Esophagus squamous epithelium (tissue), 5 donors: Measurements from ENCODE around the gene SMAD3. TPM values are rescaled to one million over a fixed set of nuclear protein-coding genes. Genes with fewer than 3 reads are reported as not detected.
A peak's percentile ranks its signal among the peaks of the same experiment; 100 is the strongest.

Experiments used
- DNase-seq: peaks from one replicate; lab custom pipeline; 2025; lab: John Stamatoyannopoulos, UW
- H3K27ac ChIP-seq, 4 donors: fragments of 200-600 bp; sonication (generic); one replicate each; pipeline ENCODE4 v1.5.1; 2016 to 2019; ENCODE audit warnings: mild to moderate bottlenecking in 1 of 4
- H3K27me3 ChIP-seq, 4 donors: fragments of 200-600 bp; sonication (generic); 1 replicate in 3 of 4; 2 replicates in 1 of 4; pipeline versions ENCODE4 v1.5.1 to v1.6.0; 2017 to 2021; ENCODE audit warnings: antibody characterized with exemption in 1 of 4
- H3K36me3 ChIP-seq, 3 donors: fragments of 200-600 bp; sonication (generic); one replicate each; pipeline ENCODE4 v1.5.1; 2016 to 2019
- H3K4me1 ChIP-seq, 3 donors: fragments of 200-600 bp; sonication (generic); one replicate each; pipeline ENCODE4 v1.5.1; 2017 to 2019
- H3K4me3 ChIP-seq, 4 donors: fragments of 200-600 bp; sonication (generic); 1 replicate in 3 of 4; 2 replicates in 1 of 4; pipeline ENCODE4 v1.5.1; 2016 to 2019; ENCODE audit warnings: mild to moderate bottlenecking in 2 of 4, moderate library complexity in 1 of 4
- H3K9me3 ChIP-seq, 3 donors: fragments of 200-600 bp; sonication (generic); one replicate each; pipeline ENCODE4 v1.5.1; 2016 to 2019
- CTCF ChIP-seq, 6 experiments: fragments of 450-650 bp in 4 of 6; fragments of 200-600 bp in 2 of 6; sonication (generic) in 2 of 6; IDR thresholded peaks; one replicate each; pipeline ENCODE4 v1.5.1; 2016 to 2019; ENCODE audit warnings: antibody characterized with exemption in 6 of 6, mild to moderate bottlenecking in 4 of 6, moderate library complexity in 4 of 6
- POLR2A ChIP-seq, 4 donors: fragments of 450-650 bp; IDR thresholded peaks; one replicate each; pipeline ENCODE4 v1.6.1; 2017; ENCODE audit warnings: antibody characterized with exemption in 4 of 4, mild to moderate bottlenecking in 4 of 4, moderate library complexity in 3 of 4
- WGBS, 2 donors: methylation state at CpG; one replicate each; pipeline ENCODE4 v1.1.5; 2018; 5-methylcytosine and 5-hydroxymethylcytosine counted together
- intact Hi-C: fragments of 100-400 bp; cut with DNase I; formaldehyde crosslinking; loops from one replicate; pipeline ENCODE4 v1.15.0; 2022
- total RNA-seq, 4 donors: library from RNA; depleted of rRNA; stranded (reverse); fragments of >200 nt; gene quantifications; one replicate each; pipeline ENCODE4 v1.1.0, GENCODE V29; 2016
- donor health status: DM: yes; HTN: yes; CAD: no.

SMAD3 gene
- total RNA-seq, 4 donors from 2014 or later, result 70.8 to 134 (median 105) TPM

- WGBS, 2 donors, result 40 to 63% methylated on average over 3 of the region's 3 CpGs
- Histone ChIP-seq H3K4me1 (peaks cover 55 to 100% (median 92%) of the 10 kb centered on the region in 3 donors), H3K27me3 (no peaks in the 10 kb centered on the region), H3K36me3 (peaks cover 0 to 24% (median 0%) of the 10 kb centered on the region in 3 donors), H3K27ac (peak overlapping the region in 3 of 4 donors; percentile 38 to 72 (median 71)), H3K4me3 (no peak overlapping the region), H3K9me3 (no peaks in the 10 kb centered on the region)
- DNase-seq, result no peak
- TF ChIP-seq CTCF (IDR thresholded peaks at IDR 0.05) (no peak), POLR2A (IDR thresholded peaks at IDR 0.05) (no peak)
- intact Hi-C loops, result no loop called here
Measured at GRCh38 chr15:67085818-67086636, 20.6 kb downstream of the SMAD3 start.

- intact Hi-C loops, result no loop called here
- no peak for DNase-seq
- peaks cover 0 to 19% (median 0%) of the 10 kb centered on the region in 3 donors for H3K36me3 ChIP-seq
- H3K27ac ChIP-seq, result peak overlapping the region in 2 of 4 donors; percentile 38 to 72
- H3K9me3 ChIP-seq, result no peaks in the 10 kb centered on the region
- H3K4me3 ChIP-seq, result no peak overlapping the region
- WGBS, 2 donors, result 66 to 72% methylated on average over 3 of the region's 3 CpGs
- no peak for TF ChIP-seq POLR2A (IDR thresholded peaks at IDR 0.05)
- no peak for TF ChIP-seq CTCF (IDR thresholded peaks at IDR 0.05)
- H3K27me3 ChIP-seq, result no peaks in the 10 kb centered on the region
- peaks cover 57 to 100% (median 92%) of the 10 kb centered on the region in 3 donors for H3K4me1 ChIP-seq
Measured at GRCh38 chr15:67086637-67086914, 21.2 kb downstream of the SMAD3 start.

GRCh38 chr15:67087507-67088172, 22.2 kb downstream of the SMAD3 start:
- Histone ChIP-seq H3K27me3 (no peaks in the 10 kb centered on the region), H3K36me3 (peaks cover 0 to 13% (median 0%) of the 10 kb centered on the region in 3 donors), H3K4me1 (peaks cover 64 to 100% (median 90%) of the 10 kb centered on the region in 3 donors), H3K4me3 (no peak overlapping the region), H3K9me3 (no peaks in the 10 kb centered on the region), H3K27ac (peak overlapping the region in 3 of 4 donors; percentile 41 to 72 (median 57))
- no peak for DNase-seq
- intact Hi-C loops, result no loop called here
- TF ChIP-seq POLR2A (IDR thresholded peaks at IDR 0.05), result no peak
- no peak for TF ChIP-seq CTCF (IDR thresholded peaks at IDR 0.05)
- WGBS, 2 donors, result 44 to 52% methylated on average over 4 to 6 of the region's 6 CpGs

- TF ChIP-seq CTCF (IDR thresholded peaks at IDR 0.05) (no peak), POLR2A (IDR thresholded peaks at IDR 0.05) (no peak)
- peaks cover 69 to 100% (median 92%) of the 10 kb centered on the region in 3 donors for H3K4me1 ChIP-seq
- intact Hi-C loops, result no loop called here
- no peaks in the 10 kb centered on the region for H3K27me3 ChIP-seq
- no peaks in the 10 kb centered on the region for H3K9me3 ChIP-seq
- peaks cover 0 to 20% (median 0%) of the 10 kb centered on the region in 3 donors for H3K36me3 ChIP-seq
- WGBS, 2 donors, result 28 to 41% methylated on average over 7 to 11 of the region's 15 CpGs
- no peak overlapping the region for H3K4me3 ChIP-seq
- DNase-seq, result no peak
- peak overlapping the region; percentile 15 to 61 (median 47) for H3K27ac ChIP-seq
Measured at GRCh38 chr15:67089217-67090193, 24.1 kb downstream of the SMAD3 start.
